SK-N-SH (cell line): ENCODE data around the gene CYP4F12.

Source experiments
- CTCF ChIP-seq: fragments of 200-600 bp; sonication (generic); IDR thresholded peaks from 2 replicates; pipeline ENCODE4 v1.6.1; 2017; ENCODE audit warnings: antibody characterized with exemption, mild to moderate bottlenecking, moderate library complexity
- EP300 ChIP-seq, 2 experiments: IDR thresholded peaks; 2 replicates each; pipeline versions ENCODE4 v1.4.0 to v1.6.1; 2012; ENCODE audit warnings: borderline replicate concordance in 1 of 2, low read depth in 1 of 2, low read length in 1 of 2
- FOXM1 ChIP-seq: IDR thresholded peaks from 2 replicates; pipeline ENCODE4 v1.4.0; 2012; ENCODE audit warnings: low read depth, mild to moderate bottlenecking
- MXI1 ChIP-seq: IDR thresholded peaks from 2 replicates; pipeline ENCODE4 v1.6.1; 2012; ENCODE audit warnings: mild to moderate bottlenecking, low read depth, low read length, improper control_type of control experiment
- POLR2AphosphoS5 ChIP-seq: IDR thresholded peaks from 2 replicates; pipeline ENCODE4 v1.6.1; 2012; ENCODE audit warnings: low read depth, low read length
- YY1 ChIP-seq: IDR thresholded peaks from 2 replicates; pipeline ENCODE4 v1.4.0; 2012; ENCODE audit warnings: low read depth, mild to moderate bottlenecking

GRCh38 chr19:15671237-15671821, 1.6 kb upstream of the CYP4F12 start:
- TF ChIP-seq POLR2AphosphoS5 (no peak), EP300 (IDR thresholded peaks at IDR 0.05; ENCODE audit: borderline replicate concordance in 1 of 2, low read depth in 1 of 2, low read length in 1 of 2) (no peak), CTCF (no peak), FOXM1 (no peak), YY1 (no peak), MXI1 (no peak)
